ENCODE results near the gene STAT5B. TPM values are rescaled to one million over a fixed set of nuclear protein-coding genes. Genes with fewer than 3 reads are reported as not detected.
A peak's percentile ranks its signal among the peaks of the same experiment; 100 is the strongest.

STAT5B gene
- total RNA-seq, 1 experiment from 2014 or later, result 42.9 TPM

- no peak overlapping the region; the same call in 1 of the 2 replicates for H3K14ac ChIP-seq (ENCODE audit: insufficient read depth, low read length)
- 0 out of 2 replicates have a peak, but pooled peaks cover 2% of the 10 kb centered on the region for H3K4me1 ChIP-seq (ENCODE audit: insufficient read depth, low read length)
- no peak overlapping the region for H2AK5ac ChIP-seq (ENCODE audit: insufficient read length, low read length)
- H4K20me1 ChIP-seq (ENCODE audit: control insufficient read depth, insufficient read depth, insufficient read length), result no peaks in the 10 kb centered on the region
- no peak overlapping the region for H2BK12ac ChIP-seq (ENCODE audit: insufficient read length, low read depth, low read length)
- no peaks in the 10 kb centered on the region for H3K9me3 ChIP-seq (ENCODE audit: control insufficient read depth, low read depth, low read length)
- no peak overlapping the region for H2BK20ac ChIP-seq (ENCODE audit: low read depth, low read length, poor library complexity, severe bottlenecking)
- peak; percentile 34 for DNase-seq
- no peak overlapping the region for H3K23ac ChIP-seq (ENCODE audit: insufficient read length, low read depth, low read length)
- Mint-ChIP-seq H3K4me1 (peaks cover 24 to 28% of the 10 kb centered on the region in 2 experiments), H3K27me3 (ENCODE audit: low read depth) (peaks cover 4% of the 10 kb centered on the region), H3K4me3 (no peak overlapping the region), H3K9me3 (no peaks in the 10 kb centered on the region; a peak in 1 of 5 replicates), H3K36me3 (ENCODE audit: insufficient read depth in 1 of 3, low read depth in 3 of 3) (no peaks in the 10 kb centered on the region; a peak in 1 of 7 replicates), H3K27ac (0 out of 7 replicates have a peak overlapping the region, but pooled peaks of 1 of the 3 experiments have one; percentile 47)
- H3T11ph ChIP-seq (ENCODE audit: low read length), result no peak overlapping the region
- H3K23me2 ChIP-seq (ENCODE audit: insufficient read length, low read depth, low read length, poor library complexity, severe bottlenecking), result peaks cover 4% of the 10 kb centered on the region
- no peak overlapping the region for H2AFZ ChIP-seq (ENCODE audit: low read length)
- H3K9ac ChIP-seq (ENCODE audit: extremely low read depth, insufficient read length, low read length), result no peak overlapping the region
- H3K79me2 ChIP-seq (ENCODE audit: insufficient read depth, low read length), result no peaks in the 10 kb centered on the region
- H3K27ac ChIP-seq (ENCODE audit: insufficient read length, low read depth, low read length), result no peak overlapping the region
- H2BK15ac ChIP-seq (ENCODE audit: low read depth, low read length), result no peak overlapping the region; the same call in 1 of the 2 replicates
- no peak overlapping the region for H2BK5ac ChIP-seq (ENCODE audit: insufficient read length, low read length)
- no peak overlapping the region for H4K91ac ChIP-seq (ENCODE audit: insufficient read length, low read depth, low read length)
- no peak overlapping the region for H3K4ac ChIP-seq (ENCODE audit: low read depth, low read length)
- H3K79me1 ChIP-seq (ENCODE audit: insufficient read depth, low read depth, low read length, poor library complexity, severe bottlenecking), result no peaks in the 10 kb centered on the region
- H3K56ac ChIP-seq (ENCODE audit: insufficient read length, low read depth, low read length), result no peak overlapping the region
- no peak overlapping the region for H3K4me2 ChIP-seq (ENCODE audit: insufficient read depth, insufficient read length, low read length)
- no peak overlapping the region for H2BK120ac ChIP-seq (ENCODE audit: low read depth, low read length, poor library complexity, severe bottlenecking)
- no CpG with 5 or more reads among the region's 7 CpGs for WGBS (ENCODE audit: extremely low coverage, insufficient read length, low lambda C conversion rate)
- H3K18ac ChIP-seq (ENCODE audit: insufficient read length, low read depth, low read length), result no peak overlapping the region
- TF ChIP-seq CTCF (conservative IDR thresholded peaks at IDR 0.05), result no peak
- no peak overlapping the region for H4K8ac ChIP-seq (replicated peaks; ENCODE audit: insufficient read length, low read depth, low read length)
- no peaks in the 10 kb centered on the region; the same call in 1 of the 2 replicates for H3K27me3 ChIP-seq (ENCODE audit: insufficient read depth, low read length)
- H4K5ac ChIP-seq (ENCODE audit: insufficient read length, low read depth, low read length), result no peak overlapping the region
These were observed 5.4 kb upstream of the STAT5B start for GRCh38 chr17:42281571-42282096.

Data from H9 (cell line).